ENCODE measurements around the gene SERGEF. TPM values are rescaled to one million over a fixed set of nuclear protein-coding genes. Genes with fewer than 3 reads are reported as not detected.

Gene SERGEF
- total RNA-seq, 2 donors from 2014 or later: 27.3 to 32.0 TPM

DNA sequence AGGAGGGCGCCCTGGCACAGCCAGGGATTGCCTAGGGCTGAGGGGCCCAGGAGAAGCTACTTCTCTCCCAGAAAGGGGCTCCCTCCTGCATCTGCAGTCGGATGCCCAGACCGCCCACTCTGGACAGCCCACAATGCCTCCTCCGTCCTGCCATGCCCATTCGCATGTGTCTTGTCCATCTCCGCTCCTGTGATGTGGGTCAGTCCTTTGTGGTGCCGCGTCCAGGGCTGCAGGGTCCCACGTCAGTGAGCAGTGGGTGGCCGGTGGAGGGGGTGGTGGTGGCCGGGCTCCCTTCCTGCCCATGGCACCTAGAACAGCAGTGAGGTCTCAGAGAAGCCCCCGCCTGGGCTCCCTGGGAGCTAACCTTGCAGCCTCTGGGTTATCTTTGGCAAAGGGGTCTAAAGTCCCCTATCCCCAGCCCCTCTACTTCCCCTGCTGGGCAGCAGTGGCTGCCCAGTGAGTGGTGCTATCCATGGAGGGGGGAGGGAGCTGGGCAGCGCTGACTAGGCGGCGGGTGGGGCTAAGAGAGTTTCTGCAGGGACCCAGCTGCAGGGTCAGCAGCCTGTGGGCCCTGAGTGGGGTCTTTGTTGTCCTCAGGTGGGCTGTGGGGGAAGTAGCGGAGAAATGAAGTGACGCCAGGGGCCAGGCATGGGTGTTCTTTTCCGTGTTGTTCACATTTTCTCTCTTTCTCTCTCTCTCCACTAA is 237.2 kb downstream of the SERGEF start:
- no peak for DNase-seq (ENCODE audit: low spot score)
- Histone ChIP-seq H3K27ac (no peak overlapping the region), H3K36me3 (no peaks in the 10 kb centered on the region), H3K4me1 (ENCODE audit: control insufficient read depth in 1 of 2, low read depth in 2 of 2) (no peaks in the 10 kb centered on the region), H3K27me3 (replicated peaks; ENCODE audit: insufficient read depth) (no peaks in the 10 kb centered on the region), H3K9me3 (no peaks in the 10 kb centered on the region), H3K4me3 (no peak overlapping the region)
- TF ChIP-seq, protein P1, sequence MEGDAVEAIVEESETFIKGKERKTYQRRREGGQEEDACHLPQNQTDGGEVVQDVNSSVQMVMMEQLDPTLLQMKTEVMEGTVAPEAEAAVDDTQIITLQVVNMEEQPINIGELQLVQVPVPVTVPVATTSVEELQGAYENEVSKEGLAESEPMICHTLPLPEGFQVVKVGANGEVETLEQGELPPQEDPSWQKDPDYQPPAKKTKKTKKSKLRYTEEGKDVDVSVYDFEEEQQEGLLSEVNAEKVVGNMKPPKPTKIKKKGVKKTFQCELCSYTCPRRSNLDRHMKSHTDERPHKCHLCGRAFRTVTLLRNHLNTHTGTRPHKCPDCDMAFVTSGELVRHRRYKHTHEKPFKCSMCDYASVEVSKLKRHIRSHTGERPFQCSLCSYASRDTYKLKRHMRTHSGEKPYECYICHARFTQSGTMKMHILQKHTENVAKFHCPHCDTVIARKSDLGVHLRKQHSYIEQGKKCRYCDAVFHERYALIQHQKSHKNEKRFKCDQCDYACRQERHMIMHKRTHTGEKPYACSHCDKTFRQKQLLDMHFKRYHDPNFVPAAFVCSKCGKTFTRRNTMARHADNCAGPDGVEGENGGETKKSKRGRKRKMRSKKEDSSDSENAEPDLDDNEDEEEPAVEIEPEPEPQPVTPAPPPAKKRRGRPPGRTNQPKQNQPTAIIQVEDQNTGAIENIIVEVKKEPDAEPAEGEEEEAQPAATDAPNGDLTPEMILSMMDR (IDR thresholded peaks at IDR 0.05): no peak
- no peak for ATAC-seq (ENCODE audit: insufficient number of reproducible peaks, low FRiP score, low read depth)

DNA sequence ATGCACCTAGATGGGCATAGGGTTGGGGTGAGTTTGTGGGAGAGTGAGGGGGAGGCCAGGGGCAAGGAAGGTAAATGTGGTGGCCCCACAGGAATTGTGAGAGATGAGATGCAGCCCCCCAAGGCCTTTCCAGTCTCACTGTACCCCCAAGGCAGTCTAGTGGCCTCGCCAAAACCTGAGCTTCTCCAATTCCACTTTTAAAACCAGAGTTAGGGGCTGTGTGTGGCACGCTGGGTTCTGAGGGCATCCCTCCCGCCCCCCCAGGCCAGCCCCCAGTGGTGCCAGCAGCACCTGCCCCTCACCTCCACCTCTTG is 237.9 kb downstream of the SERGEF start:
- Histone ChIP-seq H3K36me3 (no peaks in the 10 kb centered on the region), H3K4me1 (ENCODE audit: control insufficient read depth in 1 of 2, low read depth in 2 of 2) (no peaks in the 10 kb centered on the region), H3K9me3 (no peaks in the 10 kb centered on the region), H3K27me3 (replicated peaks; ENCODE audit: insufficient read depth) (no peaks in the 10 kb centered on the region), H3K27ac (no peak overlapping the region), H3K4me3 (no peak overlapping the region)
- DNase-seq (ENCODE audit: low spot score) (no peak), ATAC-seq (ENCODE audit: insufficient number of reproducible peaks, low FRiP score, low read depth) (no peak)
- TF ChIP-seq, protein P1 (IDR thresholded peaks at IDR 0.05): no peak

DNA sequence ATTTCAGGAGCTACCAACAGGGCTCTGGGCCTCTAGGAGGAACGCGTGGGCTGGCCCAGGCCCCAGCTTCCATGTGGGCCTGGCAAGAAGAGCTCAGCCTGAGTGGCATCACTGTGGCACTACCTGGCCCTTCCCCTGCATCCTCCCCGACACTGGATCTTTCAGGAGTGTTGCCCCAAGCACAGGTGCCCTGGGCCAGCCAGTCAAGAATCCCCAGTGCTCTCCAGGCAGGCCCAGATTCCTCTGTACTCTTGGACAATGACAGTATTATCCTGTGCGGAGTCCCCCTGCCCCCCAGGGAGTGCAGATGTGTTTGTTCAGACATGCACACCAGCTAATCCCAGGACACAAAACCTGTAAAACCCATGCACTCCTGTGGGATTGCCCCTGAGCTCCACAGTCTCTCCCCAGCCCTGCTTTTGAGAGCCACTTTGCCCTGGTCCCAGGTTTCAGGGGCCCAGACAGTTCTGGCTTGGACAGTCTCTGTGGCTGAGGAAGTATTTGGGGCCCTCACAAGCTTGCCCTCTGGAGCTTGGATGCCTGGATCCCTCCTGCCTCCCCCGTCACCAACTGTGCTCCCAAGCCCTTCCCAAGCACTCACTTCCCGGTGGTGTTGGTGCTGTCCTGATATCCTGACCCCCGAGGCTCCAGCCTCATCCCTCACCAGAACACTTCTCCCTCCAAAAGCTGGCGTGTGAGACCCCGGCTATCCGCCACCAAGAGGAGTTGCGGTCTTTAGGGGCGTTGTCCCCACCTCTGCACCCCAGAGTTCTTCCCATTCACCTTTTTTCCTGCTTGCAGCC is 238.4 kb downstream of the SERGEF start:
- no peaks in the 10 kb centered on the region for H3K9me3 ChIP-seq
- H3K36me3 ChIP-seq: no peaks in the 10 kb centered on the region
- H3K27ac ChIP-seq: no peak overlapping the region
- no peak for DNase-seq (ENCODE audit: low spot score)
- TF ChIP-seq, protein P1 (IDR thresholded peaks at IDR 0.05): no peak
- ATAC-seq (ENCODE audit: insufficient number of reproducible peaks, low FRiP score, low read depth): no peak
- H3K4me1 ChIP-seq (ENCODE audit: control insufficient read depth in 1 of 2, low read depth in 2 of 2): no peaks in the 10 kb centered on the region
- H3K27me3 ChIP-seq (replicated peaks; ENCODE audit: insufficient read depth): no peaks in the 10 kb centered on the region
- H3K4me3 ChIP-seq: no peak overlapping the region

DNA sequence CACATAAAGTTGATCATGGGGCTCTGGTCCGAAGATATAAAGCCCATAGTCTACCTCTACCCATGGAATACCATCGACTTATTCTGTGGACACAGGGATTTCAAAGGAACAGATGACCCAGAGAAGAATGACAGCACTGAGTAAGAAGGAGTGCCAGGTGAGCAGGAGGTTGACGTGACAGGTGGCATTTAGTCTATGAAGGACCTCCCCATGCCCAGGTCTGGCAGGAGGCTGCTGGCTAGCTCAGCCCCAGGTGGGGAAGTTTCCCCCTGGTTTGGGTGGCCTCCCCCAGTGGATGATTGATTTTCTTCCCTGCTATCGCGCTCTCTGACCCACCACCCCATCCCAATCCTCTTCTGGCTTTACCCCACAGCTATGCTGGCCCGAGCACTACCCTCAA is 239.2 kb downstream of the SERGEF start:
- no peaks in the 10 kb centered on the region for H3K27me3 ChIP-seq (replicated peaks; ENCODE audit: insufficient read depth)
- H3K9me3 ChIP-seq: no peaks in the 10 kb centered on the region
- H3K4me1 ChIP-seq (ENCODE audit: control insufficient read depth in 1 of 2, low read depth in 2 of 2): no peaks in the 10 kb centered on the region
- ATAC-seq (ENCODE audit: insufficient number of reproducible peaks, low FRiP score, low read depth) (no peak), DNase-seq (ENCODE audit: low spot score) (no peak)
- no peaks in the 10 kb centered on the region for H3K36me3 ChIP-seq
- no peak overlapping the region for H3K4me3 ChIP-seq
- TF ChIP-seq, protein P1 (IDR thresholded peaks at IDR 0.05): no peak
- H3K27ac ChIP-seq: no peak overlapping the region

DNA sequence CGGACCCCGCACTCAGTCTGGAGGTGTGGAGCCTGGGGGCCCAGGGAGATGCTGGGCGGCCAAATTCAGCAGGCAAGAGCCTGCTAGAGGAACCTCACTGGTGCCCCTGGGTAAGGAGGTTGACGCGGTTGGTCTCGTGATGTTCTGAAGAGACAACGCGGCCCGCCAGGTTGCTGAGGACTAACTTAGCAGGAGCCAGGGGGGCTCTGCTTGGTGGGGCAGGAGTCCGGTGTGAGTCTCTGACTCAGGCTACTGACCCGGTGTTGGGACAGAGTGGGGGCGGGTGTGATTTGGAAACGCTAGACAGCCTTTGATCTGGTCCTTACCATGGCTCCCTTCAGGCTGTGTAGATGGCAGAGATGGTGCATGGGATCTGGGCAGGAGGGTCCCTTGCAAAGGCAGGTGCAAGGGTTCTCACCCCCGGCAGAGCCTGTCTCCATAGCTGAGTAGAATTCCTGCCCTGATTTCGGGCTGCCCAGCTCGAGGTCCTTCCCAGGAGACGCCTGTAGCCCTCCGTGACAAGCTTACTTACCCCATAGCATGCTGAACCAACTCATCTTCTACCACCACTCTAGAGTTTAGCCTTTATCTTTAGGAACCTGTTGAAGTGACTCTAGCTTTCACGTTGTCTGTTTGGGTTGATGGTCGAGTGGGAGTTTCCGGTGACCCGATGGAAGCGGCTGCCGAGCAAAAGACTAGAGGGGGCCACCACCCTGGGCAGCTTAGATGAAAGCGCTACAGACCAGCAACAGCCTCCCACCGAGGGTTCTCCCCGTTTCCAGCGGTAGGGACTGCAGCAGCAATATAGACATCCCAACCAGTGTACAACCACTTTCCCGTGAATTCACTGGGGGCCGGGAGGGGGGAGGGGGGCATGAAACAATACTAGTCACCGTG is 239.9 kb downstream of the SERGEF start:
- no peak overlapping the region for H3K4me3 ChIP-seq
- no peaks in the 10 kb centered on the region for H3K36me3 ChIP-seq
- H3K4me1 ChIP-seq (ENCODE audit: control insufficient read depth in 1 of 2, low read depth in 2 of 2): no peaks in the 10 kb centered on the region
- ATAC-seq (ENCODE audit: insufficient number of reproducible peaks, low FRiP score, low read depth): no peak
- DNase-seq (ENCODE audit: low spot score): no peak
- no peak overlapping the region for H3K27ac ChIP-seq
- H3K9me3 ChIP-seq: no peaks in the 10 kb centered on the region
- TF ChIP-seq, protein P1 (IDR thresholded peaks at IDR 0.05): no peak
- no peaks in the 10 kb centered on the region for H3K27me3 ChIP-seq (replicated peaks; ENCODE audit: insufficient read depth)

Data from thoracic aorta (tissue), 2 donors.